SK-MEL-5 (cell line): ENCODE data around the gene BTBD19. TPM values are rescaled to one million over a fixed set of nuclear protein-coding genes. Genes with fewer than 3 reads are reported as not detected.
"Not testable (repeated sequence)": the region's sequence is repeated elsewhere in the genome, so short reads cannot be mapped to it uniquely, and the experiment has no call there.

Experiments
- DNase-seq: peaks from one replicate; pipeline ENCODE4 v3.0.0-alpha.2; 2016; ENCODE audit warnings: low read depth, low spot score
- in situ Hi-C: cut with HindIII; loops from 2 replicates; pipeline ENCODE4 v1.10.0; 2016; ENCODE audit warnings: low sequenced_read_pairs, high pct_unique_total_duplicates, low pct_unique_long_range_greater_than_20kb
- total RNA-seq: library from RNA; depleted of rRNA; stranded (reverse); fragments of >200 nt; shearing (Covaris generic); gene quantifications from 2 replicates; pipeline ENCODE4 v1.2.3, GENCODE V29; 2014

Gene BTBD19
- total RNA-seq, 1 experiment from 2014 or later = not detected

GRCh38 chr1:44803312-44804095 lies 4.8 kb upstream of the BTBD19 start:
- in situ Hi-C loops = no loop called here
- DNase-seq = no peak

GRCh38 chr1:44805311-44806024 lies 2.9 kb upstream of the BTBD19 start:
- DNase-seq = no peak
- in situ Hi-C loops = no loop called here

GRCh38 chr1:44806025-44806703 lies 2.2 kb upstream of the BTBD19 start:
- no peak for DNase-seq
- in situ Hi-C loops = no loop called here

- DNase-seq = no peak
- in situ Hi-C loops = no loop called here
Measured at GRCh38 chr1:44806704-44807363, 1.5 kb upstream of the BTBD19 start, which contains the start of gene DYNLT4. TSS of gene DYNLT4 (minus strand) at chr1:44807351. CDS start at chr1:44806668, 683 bp downstream.

GRCh38 chr1:44807364-44808062 lies 810 bp upstream of the BTBD19 start:
- in situ Hi-C loops = no loop called here
- DNase-seq = peak; percentile 90

DNA sequence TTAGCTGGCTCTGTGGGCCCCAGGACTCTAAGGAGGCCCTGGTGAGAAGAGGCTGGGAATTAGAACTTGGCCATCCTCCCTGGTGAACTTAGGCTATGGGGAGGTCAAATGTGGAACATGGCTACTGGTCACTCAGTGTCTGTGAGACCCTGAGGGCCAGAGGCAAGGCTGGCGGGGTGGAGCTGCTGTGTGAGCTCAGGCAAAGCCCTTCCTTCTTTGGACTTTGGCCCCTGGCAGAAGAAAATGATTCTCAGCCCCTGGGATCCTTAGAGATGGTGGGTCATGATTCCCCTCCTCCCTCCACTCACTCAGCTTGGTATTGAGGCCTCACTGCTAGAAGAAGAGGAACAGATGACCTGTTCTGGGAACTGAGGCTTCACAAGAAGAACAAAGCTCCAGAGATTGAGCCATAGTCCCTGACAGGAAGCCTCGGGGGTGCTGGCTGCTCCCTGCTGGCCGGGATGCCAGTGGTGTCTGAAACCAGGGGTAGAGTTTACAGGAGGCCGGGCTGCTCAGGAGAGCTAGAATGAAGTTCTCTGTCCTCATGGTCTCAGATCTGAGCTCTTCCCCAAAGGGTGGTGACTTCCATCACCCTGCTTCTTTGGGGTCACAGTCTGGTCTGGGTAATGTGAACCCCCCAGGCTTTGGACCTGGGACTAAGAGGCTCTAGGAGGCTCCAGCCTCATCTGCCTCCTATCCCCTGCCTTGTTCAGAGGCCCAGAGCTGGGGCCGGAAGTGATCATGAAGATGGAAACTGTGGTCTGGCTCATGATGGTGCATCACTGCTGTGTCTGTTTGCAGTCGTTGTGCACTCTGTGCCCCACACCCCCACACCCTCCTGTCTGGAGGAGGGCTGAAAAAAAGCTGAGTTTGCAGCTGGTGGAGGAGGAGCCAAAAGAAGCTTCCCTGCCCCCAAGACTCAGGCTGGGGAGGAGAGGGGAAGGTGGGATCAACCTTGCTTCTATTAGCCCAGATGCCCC lies 905 bp downstream of the BTBD19 start:
- in situ Hi-C loops = no loop called here
- DNase-seq = no peak

DNA sequence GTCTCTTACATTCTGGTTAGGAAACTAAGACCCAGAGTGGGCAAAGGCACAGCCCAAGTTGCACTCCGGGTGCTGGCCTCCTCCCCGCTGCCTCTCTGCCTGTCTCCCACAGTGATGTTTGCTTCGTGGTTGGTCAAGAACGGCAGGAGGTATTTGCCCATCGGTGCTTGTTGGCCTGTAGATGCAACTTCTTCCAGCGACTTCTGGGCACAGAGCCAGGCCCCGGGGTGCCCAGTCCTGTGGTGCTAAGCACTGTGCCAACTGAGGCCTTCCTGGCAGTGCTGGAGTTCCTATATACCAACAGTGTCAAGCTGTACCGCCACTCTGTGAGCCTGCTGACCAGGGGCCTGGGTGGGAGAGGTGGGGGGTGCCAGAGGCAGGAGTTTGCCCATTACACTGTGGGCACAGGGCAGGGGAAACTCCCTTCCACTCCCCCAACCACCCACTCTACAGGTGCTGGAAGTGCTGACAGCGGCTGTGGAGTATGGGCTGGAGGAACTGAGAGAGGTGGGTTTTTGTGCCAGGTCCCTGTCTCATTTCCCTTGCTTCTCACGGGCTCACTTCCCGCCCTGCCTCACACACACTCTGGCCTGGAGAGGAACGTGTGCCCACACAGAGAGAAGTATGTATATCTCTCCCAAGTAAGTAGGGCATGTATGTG lies 1.9 kb downstream of the BTBD19 start:
- in situ Hi-C loops = no loop called here
- DNase-seq = no peak

DNA sequence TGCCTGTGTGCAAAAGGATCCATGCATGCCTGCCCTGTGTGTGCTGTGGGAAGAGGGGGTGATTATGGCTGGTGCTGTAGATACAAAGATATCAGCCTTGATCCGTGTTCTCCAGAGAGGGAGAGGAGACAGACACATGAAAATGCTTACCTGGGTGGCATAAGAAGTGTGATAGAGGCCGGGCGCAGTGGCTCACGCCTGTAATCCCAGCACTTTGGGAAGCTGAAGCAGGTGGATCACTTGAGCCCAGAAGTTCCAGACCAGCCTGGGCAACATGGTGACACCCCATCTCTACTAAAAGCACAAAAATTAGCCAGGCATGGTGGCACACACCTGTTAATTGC lies 2.4 kb downstream of the BTBD19 start:
- in situ Hi-C loops = not testable (repeated sequence)

DNA sequence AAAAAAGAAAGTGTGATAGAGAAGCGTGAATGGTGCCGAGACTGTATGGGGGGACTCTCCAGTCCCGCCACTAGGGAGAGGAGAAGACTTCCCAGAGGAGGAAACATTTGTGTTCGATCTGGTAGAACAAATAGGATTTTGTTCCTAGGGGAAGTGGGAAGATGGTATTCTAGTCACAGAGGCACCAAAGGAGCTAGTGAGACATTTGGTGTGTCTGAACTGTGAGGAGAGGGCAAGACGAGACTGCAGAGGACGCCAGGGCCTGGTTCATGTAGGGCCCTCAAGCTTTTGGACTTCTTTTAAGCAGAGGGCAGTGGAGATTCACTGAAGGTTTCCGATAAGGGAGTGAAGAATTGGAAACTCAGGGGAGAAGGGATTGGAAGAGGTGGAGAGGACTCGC lies 2.9 kb downstream of the BTBD19 start:
- DNase-seq = no peak
- in situ Hi-C loops = no loop called here

More for the DNA sequence above, 2.4 kb downstream of the BTBD19 start:
- DNase-seq = not testable (repeated sequence)

- no peak for DNase-seq
- in situ Hi-C loops = no loop called here
Measured at GRCh38 chr1:44812822-44813543, 4.7 kb downstream of the BTBD19 start.

DNA sequence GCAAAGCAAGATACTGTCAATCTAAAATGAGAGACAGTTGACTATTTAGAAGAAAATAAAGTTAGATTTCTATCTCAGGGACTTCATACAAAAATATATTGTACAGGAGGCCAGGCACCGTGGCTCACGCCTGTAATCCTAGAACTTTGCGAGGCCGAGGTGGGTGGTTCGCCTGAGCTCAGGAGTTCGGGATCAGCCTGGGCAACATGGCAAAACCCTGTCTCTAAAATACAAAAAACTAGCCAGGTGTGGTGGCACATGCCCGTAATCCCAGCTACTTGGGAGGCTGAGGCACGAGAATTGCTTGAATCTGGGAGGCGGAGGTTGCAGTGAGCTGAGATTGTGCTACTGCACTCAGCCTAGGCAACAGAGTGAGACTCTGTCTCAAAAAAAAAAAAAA lies 7.6 kb downstream of the BTBD19 start:
- in situ Hi-C loops, DNase-seq: not testable (repeated sequence)

GRCh38 chr1:44817307-44817706 lies 9.0 kb downstream of the BTBD19 start:
- in situ Hi-C loops = no loop called here
- DNase-seq = no peak

DNA sequence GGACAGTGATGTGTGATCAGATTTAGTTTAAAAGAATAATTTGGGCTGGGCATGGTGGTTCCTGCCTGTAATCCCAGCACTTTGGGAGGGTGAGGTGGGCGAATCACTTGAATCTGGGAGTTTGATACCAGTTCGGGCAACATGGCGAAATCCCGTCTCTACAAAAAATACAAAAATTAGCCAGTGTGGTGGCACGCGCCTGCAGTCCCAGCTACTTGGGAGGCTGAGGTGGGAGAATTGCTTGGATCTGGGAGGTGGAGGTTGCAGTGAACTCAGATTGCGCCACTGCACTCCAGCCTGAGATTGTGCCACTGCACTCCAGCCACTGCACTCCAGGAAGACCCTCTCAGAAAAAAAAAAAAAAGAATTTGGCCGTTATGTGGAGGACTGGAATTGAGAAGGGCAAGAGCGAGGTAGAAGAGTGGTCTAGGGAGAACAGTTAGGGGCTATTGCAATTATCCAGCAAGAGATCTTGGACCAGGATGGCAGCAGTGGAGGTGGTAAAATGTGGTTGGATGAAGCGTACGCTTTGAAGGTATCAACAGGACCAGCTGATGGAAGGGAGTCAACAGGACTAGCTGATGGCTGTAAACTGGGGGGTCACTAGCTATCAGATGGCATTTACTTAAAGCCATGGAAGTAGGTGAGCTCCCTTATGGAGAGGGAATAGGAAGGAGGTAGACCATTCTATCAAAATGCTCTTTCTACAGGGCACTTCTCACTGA lies 9.6 kb downstream of the BTBD19 start:
- in situ Hi-C loops = no loop called here
- DNase-seq = no peak

- no peak for DNase-seq
- in situ Hi-C loops = no loop called here
Measured at GRCh38 chr1:44819196-44819607, 10.9 kb downstream of the BTBD19 start.
